Right atrium auricular region (tissue), 2 donors: ENCODE data around the gene IRF2BP1. TPM values are rescaled to one million over a fixed set of nuclear protein-coding genes. Genes with fewer than 3 reads are reported as not detected.
"Not testable (repeated sequence)": the region's sequence is repeated elsewhere in the genome, so short reads cannot be mapped to it uniquely, and the experiment has no call there.

Source experiments
- DNase-seq: peaks from one replicate; pipeline ENCODE4 v3.0.0-alpha.2; 2019; ENCODE audit warnings: low spot score
- H3K27ac ChIP-seq, 2 donors: fragments of 200-600 bp; sonication (generic); 1 replicate in 1 of 2; 2 replicates in 1 of 2; pipeline ENCODE4 v1.5.1; 2016 to 2019
- H3K27me3 ChIP-seq, 2 donors: fragments of 200-600 bp; sonication (generic); one replicate each; pipeline versions ENCODE4 v1.5.1 to v1.6.0; 2017 to 2019
- H3K36me3 ChIP-seq: fragments of 200-600 bp; sonication (generic); one replicate; pipeline ENCODE4 v1.5.1; 2016
- H3K4me1 ChIP-seq, 2 donors: fragments of 200-600 bp; sonication (generic); one replicate each; pipeline versions ENCODE4 v1.5.1 to v1.6.0; 2017 to 2019
- H3K4me3 ChIP-seq, 2 donors: fragments of 200-600 bp; sonication (generic); 1 replicate in 1 of 2; 2 replicates in 1 of 2; pipeline ENCODE4 v1.5.1; 2017 to 2019; ENCODE audit warnings: mild to moderate bottlenecking in 1 of 2, moderate library complexity in 1 of 2
- H3K9me3 ChIP-seq, 2 donors: fragments of 200-600 bp; sonication (generic); one replicate each; pipeline ENCODE4 v1.5.1; 2019
- CTCF ChIP-seq, 2 donors: fragments of 200-600 bp; sonication (generic); IDR thresholded peaks; one replicate each; pipeline ENCODE4 v1.5.1; 2019; ENCODE audit warnings: antibody characterized with exemption in 2 of 2
- total RNA-seq, 2 donors: library from RNA; depleted of rRNA; stranded (reverse); fragments of >200 nt; gene quantifications; one replicate each; pipeline ENCODE4 v1.1.0, GENCODE V29; 2016

The IRF2BP1 gene
- total RNA-seq, 2 donors from 2014 or later: 24.2 to 30.5 TPM

DNA sequence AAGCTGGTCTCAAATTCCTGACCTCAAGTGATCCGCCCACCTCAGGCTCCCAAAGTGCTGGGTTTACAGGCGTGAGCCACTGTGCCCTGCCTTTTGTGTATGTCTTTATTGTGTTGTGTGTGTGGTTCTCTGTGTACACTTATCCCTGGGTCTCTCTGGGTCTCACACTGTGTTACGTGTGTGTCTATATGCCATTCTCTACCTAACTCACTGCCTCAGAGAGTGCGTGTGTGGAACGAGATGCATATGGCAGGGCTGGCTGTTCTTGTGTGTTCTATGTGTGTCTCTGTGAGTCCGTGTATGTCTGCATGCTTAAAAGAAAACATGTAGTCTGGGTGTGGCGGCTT lies 11.3 kb downstream of the IRF2BP1 start:
- Histone ChIP-seq H3K27ac (no peak overlapping the region), H3K9me3 (no peaks in the 10 kb centered on the region)
- no peak for DNase-seq

GRCh38 chr19:45873219-45873772 lies 12.6 kb downstream of the IRF2BP1 start:
- Histone ChIP-seq H3K9me3 (no peaks in the 10 kb centered on the region), H3K27ac (no peak overlapping the region), H3K27me3 (no peaks in the 10 kb centered on the region), H3K4me3 (no peak overlapping the region), H3K36me3 (no peaks in the 10 kb centered on the region), H3K4me1 (peaks cover 0 to 16% of the 10 kb centered on the region in 2 donors)
- no peak for TF ChIP-seq CTCF (IDR thresholded peaks at IDR 0.05)
- DNase-seq: no peak

More for the DNA sequence above, 11.3 kb downstream of the IRF2BP1 start:
- Histone ChIP-seq H3K27me3 (no peaks in the 10 kb centered on the region), H3K36me3 (no peaks in the 10 kb centered on the region), H3K4me1 (peaks cover 0 to 16% of the 10 kb centered on the region in 2 donors), H3K4me3 (no peak overlapping the region)
- no peak for TF ChIP-seq CTCF (IDR thresholded peaks at IDR 0.05)

DNA sequence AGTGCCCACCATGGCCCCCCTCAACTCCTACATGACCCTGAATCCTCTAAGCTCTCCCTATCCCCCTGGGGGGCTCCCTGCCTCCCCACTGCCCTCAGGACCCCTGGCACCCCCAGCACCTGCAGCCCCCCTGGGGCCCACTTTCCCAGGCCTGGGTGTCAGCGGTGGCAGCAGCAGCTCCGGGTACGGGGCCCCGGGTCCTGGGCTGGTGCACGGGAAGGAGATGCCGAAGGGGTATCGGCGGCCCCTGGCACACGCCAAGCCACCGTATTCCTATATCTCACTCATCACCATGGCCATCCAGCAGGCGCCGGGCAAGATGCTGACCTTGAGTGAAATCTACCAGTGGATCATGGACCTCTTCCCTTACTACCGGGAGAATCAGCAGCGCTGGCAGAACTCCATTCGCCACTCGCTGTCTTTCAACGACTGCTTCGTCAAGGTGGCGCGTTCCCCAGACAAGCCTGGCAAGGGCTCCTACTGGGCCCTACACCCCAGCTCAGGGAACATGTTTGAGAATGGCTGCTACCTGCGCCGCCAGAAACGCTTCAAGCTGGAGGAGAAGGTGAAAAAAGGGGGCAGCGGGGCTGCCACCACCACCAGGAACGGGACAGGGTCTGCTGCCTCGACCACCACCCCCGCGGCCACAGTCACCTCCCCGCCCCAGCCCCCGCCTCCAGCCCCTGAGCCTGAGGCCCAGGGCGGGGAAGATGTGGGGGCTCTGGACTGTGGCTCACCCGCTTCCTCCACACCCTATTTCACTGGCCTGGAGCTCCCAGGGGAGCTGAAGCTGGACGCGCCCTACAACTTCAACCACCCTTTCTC lies 13.6 kb downstream of the IRF2BP1 start:
- DNase-seq: no peak

GRCh38 chr19:45870798-45871197 lies 15.1 kb downstream of the IRF2BP1 start:
- Histone ChIP-seq H3K27ac (no peak overlapping the region), H3K4me3 (no peak overlapping the region), H3K9me3 (no peaks in the 10 kb centered on the region), H3K4me1 (no peaks in the 10 kb centered on the region), H3K27me3 (no peaks in the 10 kb centered on the region), H3K36me3 (no peaks in the 10 kb centered on the region)
- DNase-seq: no peak
- TF ChIP-seq CTCF (IDR thresholded peaks at IDR 0.05): no peak

More for the DNA sequence above, 13.6 kb downstream of the IRF2BP1 start:
- Histone ChIP-seq H3K27me3 (no peaks in the 10 kb centered on the region), H3K36me3 (no peaks in the 10 kb centered on the region), H3K27ac (no peak overlapping the region), H3K9me3 (no peaks in the 10 kb centered on the region), H3K4me1 (peaks cover 0 to 13% of the 10 kb centered on the region in 2 donors), H3K4me3 (no peak overlapping the region)
- no peak for TF ChIP-seq CTCF (IDR thresholded peaks at IDR 0.05)

DNA sequence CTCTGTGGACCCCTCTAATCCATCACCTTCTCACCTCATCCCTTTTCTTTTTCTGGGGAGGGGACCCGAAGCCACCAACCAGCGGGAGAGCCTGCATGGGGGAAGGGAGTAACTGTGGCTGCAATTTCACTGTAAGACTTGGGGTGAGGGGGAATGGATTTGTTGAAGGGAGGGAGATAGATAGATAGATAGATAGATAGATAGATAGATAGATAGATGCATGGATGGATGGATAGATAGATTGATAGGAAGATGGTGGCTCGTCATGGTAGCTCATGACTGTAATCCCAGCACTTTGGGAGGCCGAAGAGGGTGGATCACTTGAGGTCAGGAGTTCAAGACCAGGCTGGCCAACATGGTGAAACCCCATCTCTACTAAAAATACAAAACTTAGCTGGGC lies 18.7 kb downstream of the IRF2BP1 start:
- not testable (repeated sequence) for H3K4me3 ChIP-seq, H3K36me3 ChIP-seq, DNase-seq, H3K27ac ChIP-seq, H3K9me3 ChIP-seq
- peaks cover 0 to 15% of the 10 kb centered on the region in 2 donors for H3K4me1 ChIP-seq
- peaks cover 10 to 11% of the 10 kb centered on the region in 2 donors for H3K27me3 ChIP-seq

DNA sequence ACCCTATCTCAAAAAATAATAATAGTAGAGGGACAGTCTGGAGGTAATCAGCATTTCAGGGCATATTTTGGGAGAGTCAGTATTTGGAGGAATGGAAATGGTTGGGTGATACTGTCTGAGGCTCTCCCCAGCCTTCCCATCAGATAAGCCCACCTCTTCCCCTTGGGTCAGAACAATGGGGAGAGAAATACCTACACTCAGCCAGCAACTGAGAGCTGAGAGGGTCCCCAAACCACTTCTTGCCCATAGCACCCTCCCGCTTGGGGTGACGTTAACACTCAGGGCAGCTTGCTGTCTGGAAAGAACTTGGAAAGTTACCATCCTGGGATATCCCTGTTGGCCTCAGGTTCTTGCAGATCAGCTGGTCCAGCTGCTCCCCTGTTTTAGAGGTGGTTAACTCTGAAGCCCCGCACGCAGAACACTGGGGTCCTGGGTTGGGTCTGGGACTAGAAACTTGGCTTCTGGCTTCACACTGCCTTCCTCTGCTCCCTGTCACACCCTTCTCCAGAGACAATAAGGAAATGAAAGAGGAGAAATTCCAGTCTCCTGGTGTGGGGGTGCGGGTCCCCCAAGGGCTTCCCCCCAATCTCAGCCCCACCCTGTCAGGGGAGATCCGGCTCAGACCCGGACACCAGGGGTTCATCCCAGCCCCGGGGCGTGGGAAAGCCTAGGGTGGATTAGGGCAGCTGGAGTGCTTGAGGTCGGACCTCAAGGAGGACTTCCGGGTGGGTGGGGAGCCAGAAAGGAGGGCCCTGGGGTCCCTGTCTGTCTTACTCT lies 19.4 kb downstream of the IRF2BP1 start:
- H3K4me1 ChIP-seq: peaks cover 0 to 21% of the 10 kb centered on the region in 2 donors
- no peak for DNase-seq
- H3K4me3 ChIP-seq: no peak overlapping the region
- H3K9me3 ChIP-seq: no peaks in the 10 kb centered on the region
- TF ChIP-seq CTCF (IDR thresholded peaks at IDR 0.05): no peak
- H3K27ac ChIP-seq: no peak overlapping the region
- H3K27me3 ChIP-seq: peaks cover 10 to 11% of the 10 kb centered on the region in 2 donors
- H3K36me3 ChIP-seq: no peaks in the 10 kb centered on the region
